CD14-positive monocyte (primary cell): Measurements from ENCODE around the gene KLK10. TPM values are rescaled to one million over a fixed set of nuclear protein-coding genes. Genes with fewer than 3 reads are reported as not detected.

Source experiments
- DNase-seq, 3 donors: peaks; one replicate each; pipeline ENCODE4 v3.0.0-alpha.2; 2011 to 2022
- H2AFZ ChIP-seq: 2 replicates; pipeline ENCODE4 v1.6.0; 2012; ENCODE audit warnings: mild to moderate bottlenecking, low read depth, low read length, inconsistent platforms; ENCODE audit not compliant: insufficient read depth, poor library complexity, severe bottlenecking
- H3K27ac ChIP-seq, 2 donors: 1 replicate in 1 of 2; 2 replicates in 1 of 2; pipeline ENCODE4 v1.5.1; 2012 to 2013; ENCODE audit warnings: low read length in 2 of 2, control low read depth in 1 of 2, inconsistent platforms in 1 of 2, low read depth in 1 of 2, mild to moderate bottlenecking in 1 of 2
- H3K27me3 ChIP-seq, 2 donors: one replicate each; pipeline versions ENCODE4 v1.6.0 to v1.6.1; 2011 to 2013; ENCODE audit warnings: low read length in 2 of 2; ENCODE audit not compliant: control insufficient read depth in 2 of 2, insufficient read depth in 2 of 2
- H3K36me3 ChIP-seq, 2 donors: replicated peaks in 1 of 2; 1 replicate in 1 of 2; 2 replicates in 1 of 2; pipeline versions ENCODE4 v1.5.1 to v1.6.1; 2012 to 2013; ENCODE audit warnings: low read length in 2 of 2, control low read depth in 1 of 2, inconsistent platforms in 1 of 2, mild to moderate bottlenecking in 1 of 2; ENCODE audit not compliant: insufficient read depth in 2 of 2, control insufficient read depth in 1 of 2
- H3K4me1 ChIP-seq, 2 donors: 1 replicate in 1 of 2; 2 replicates in 1 of 2; pipeline versions ENCODE4 v1.5.1 to v1.6.1; 2012 to 2013; ENCODE audit warnings: low read length in 2 of 2, control low read depth in 1 of 2, inconsistent platforms in 1 of 2, mild to moderate bottlenecking in 1 of 2, moderate library complexity in 1 of 2; ENCODE audit not compliant: insufficient read depth in 2 of 2, control insufficient read depth in 1 of 2
- H3K4me2 ChIP-seq: replicated peaks from 2 replicates; pipeline ENCODE3; 2012; ENCODE audit warnings: low read length, moderate library complexity, mild to moderate bottlenecking; ENCODE audit not compliant: poor library complexity, severe bottlenecking; ENCODE audit errors: extremely low read depth
- H3K4me3 ChIP-seq, 3 experiments: fragments of 200-600 bp in 1 of 3; sonication (generic) in 1 of 3; replicated peaks in 1 of 3; 1 replicate in 2 of 3; 2 replicates in 1 of 3; pipeline ENCODE4 v1.5.1; 2011 to 2013; ENCODE audit warnings: low read length in 3 of 3, mild to moderate bottlenecking in 3 of 3, control low read depth in 2 of 3, low read depth in 2 of 3, inconsistent platforms in 1 of 3, moderate library complexity in 1 of 3
- H3K79me2 ChIP-seq: 2 replicates; pipeline ENCODE4 v1.6.0; 2012; ENCODE audit warnings: mild to moderate bottlenecking, control low read depth, inconsistent platforms, low read length, moderate library complexity; ENCODE audit not compliant: insufficient read depth
- H3K9ac ChIP-seq: 2 replicates; pipeline ENCODE4 v1.6.0; 2017; ENCODE audit warnings: low read length, mild to moderate bottlenecking; ENCODE audit not compliant: insufficient read depth, poor library complexity, severe bottlenecking
- H3K9me3 ChIP-seq, 2 donors: replicated peaks in 1 of 2; 1 replicate in 1 of 2; 2 replicates in 1 of 2; pipeline versions ENCODE4 v1.5.1 to v1.6.1; 2012 to 2013; ENCODE audit warnings: low read length in 2 of 2, control low read depth in 1 of 2; ENCODE audit not compliant: control insufficient read depth in 1 of 2, insufficient read depth in 1 of 2
- H4K20me1 ChIP-seq: 2 replicates; pipeline ENCODE4 v1.6.0; 2012; ENCODE audit warnings: mild to moderate bottlenecking, low read length, control low read depth, moderate library complexity; ENCODE audit not compliant: insufficient read depth
- H3K27ac Mint-ChIP-seq, 7 donors: one replicate each; pipeline ENCODE4 v1.8.0; 2020; ENCODE audit warnings: mild to moderate bottlenecking in 7 of 7, mixed read lengths in 7 of 7, moderate library complexity in 6 of 7, inconsistent platforms in 2 of 7
- H3K27me3 Mint-ChIP-seq, 3 donors: one replicate each; pipeline ENCODE4 v1.8.0; 2021 to 2022; ENCODE audit warnings: low read depth in 3 of 3, mild to moderate bottlenecking in 3 of 3, mixed read lengths in 3 of 3, moderate library complexity in 3 of 3, inconsistent platforms in 1 of 3
- H3K36me3 Mint-ChIP-seq, 2 donors: one replicate each; pipeline ENCODE4 v1.8.0; 2020; ENCODE audit warnings: mixed read lengths in 2 of 2, inconsistent platforms in 1 of 2, mild to moderate bottlenecking in 1 of 2
- H3K4me1 Mint-ChIP-seq: one replicate; pipeline ENCODE4 v1.8.0; 2020; ENCODE audit warnings: mild to moderate bottlenecking, mixed read lengths
- H3K4me3 Mint-ChIP-seq, 2 donors: one replicate each; pipeline ENCODE4 v1.8.0; 2020; ENCODE audit warnings: mild to moderate bottlenecking in 2 of 2, mixed read lengths in 2 of 2, moderate library complexity in 1 of 2
- H3K9me3 Mint-ChIP-seq, 7 donors: one replicate each; pipeline ENCODE4 v1.8.0; 2020 to 2022; ENCODE audit warnings: mixed read lengths in 7 of 7, mild to moderate bottlenecking in 6 of 7, moderate library complexity in 6 of 7, inconsistent platforms in 2 of 7
- CTCF ChIP-seq: fragments of 200-600 bp; IDR thresholded peaks from one replicate; pipeline ENCODE4 v1.8.0; 2022; ENCODE audit warnings: antibody characterized with exemption, mild to moderate bottlenecking
- WGBS: methylation state at CpG from one replicate; pipeline ENCODE4 v1.1.5; 2013; ENCODE audit warnings: missing lambda C conversion rate; ENCODE audit not compliant: insufficient coverage; 5-methylcytosine and 5-hydroxymethylcytosine counted together
- intact Hi-C, 2 donors: fragments of 100-400 bp; cut with micrococcal nuclease; formaldehyde crosslinking; loops; one replicate each; pipeline versions ENCODE4 v1.15.0 to v1.15.1; 2023
- polyA plus RNA-seq, 3 donors: library from polyadenylated mRNA; depleted of rRNA in 1 of 3; unstranded in 2 of 3; stranded (reverse) in 1 of 3; fragments of 300-500 nt in 2 of 3; fragments of >200 nt in 1 of 3; fragmentation: Illumina TruSeq in 2 of 3; gene quantifications; 1 replicate in 2 of 3; 2 replicates in 1 of 3; pipeline ENCODE4 v1.2.3, GENCODE V29; 2012 to 2021

KLK10 gene
- polyA plus RNA-seq, 3 donors = not detected

DNA sequence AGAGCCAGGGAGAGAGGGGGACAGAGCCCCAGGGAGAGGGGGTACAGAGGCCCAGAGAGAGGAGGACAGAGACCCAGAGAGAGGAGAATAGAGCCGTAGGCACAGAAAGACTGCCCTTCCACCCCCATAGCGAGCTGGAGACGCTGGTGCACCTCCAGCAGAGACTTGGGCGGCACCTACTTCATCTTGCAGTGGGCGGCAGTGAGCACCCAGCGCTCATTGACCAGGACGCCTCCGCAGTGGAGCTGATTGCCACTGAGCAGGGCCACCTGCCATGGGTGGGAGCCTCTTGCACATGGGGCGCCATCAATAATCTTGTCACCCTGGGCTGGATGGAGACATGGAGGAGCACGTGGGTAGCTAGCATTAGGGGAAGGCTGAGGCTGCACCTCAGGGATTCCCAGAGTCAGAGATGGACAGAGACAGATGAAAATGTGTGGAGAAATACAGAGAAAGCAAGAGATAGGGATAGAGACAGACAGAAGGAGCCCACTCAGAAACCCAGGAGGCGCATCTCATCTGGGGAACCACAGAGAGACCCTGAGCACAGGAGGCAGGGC lies 37.8 kb downstream of the KLK10 start:
- H3K27ac ChIP-seq = no peak overlapping the region
- H2AFZ ChIP-seq = no peak overlapping the region
- no peaks in the 10 kb centered on the region for H3K4me1 Mint-ChIP-seq
- no peak overlapping the region for H3K4me3 Mint-ChIP-seq
- H3K4me2 ChIP-seq = no peak overlapping the region
- 66% methylated on average over 10 of the region's 11 CpGs for WGBS
- no peak overlapping the region for H3K9ac ChIP-seq
- no peak overlapping the region for H3K4me3 ChIP-seq
- H3K9me3 ChIP-seq = no peaks in the 10 kb centered on the region
- peaks cover 0 to 9% (median 2%) of the 10 kb centered on the region in 7 donors for H3K9me3 Mint-ChIP-seq
- no peak for TF ChIP-seq CTCF
- intact Hi-C loops = no loop called here
- peaks cover 0 to 7% of the 10 kb centered on the region in 2 donors for H3K27me3 ChIP-seq
- peaks cover 31 to 50% (median 32%) of the 10 kb centered on the region in 3 donors for H3K27me3 Mint-ChIP-seq
- no peaks in the 10 kb centered on the region for H3K4me1 ChIP-seq
- H3K36me3 Mint-ChIP-seq = no peaks in the 10 kb centered on the region
- no peaks in the 10 kb centered on the region for H3K79me2 ChIP-seq
- no peaks in the 10 kb centered on the region for H3K36me3 ChIP-seq
- no peaks in the 10 kb centered on the region for H4K20me1 ChIP-seq
- no peak for DNase-seq
- peak overlapping the region in 1 of 7 donors; percentile 69 for H3K27ac Mint-ChIP-seq

GRCh38 chr19:50980208-50980607 lies 39.3 kb downstream of the KLK10 start:
- Mint-ChIP-seq H3K36me3 (no peaks in the 10 kb centered on the region), H3K4me1 (no peaks in the 10 kb centered on the region)

More at GRCh38 chr19:50980208-50980607, 39.3 kb downstream of the KLK10 start:
- Mint-ChIP-seq H3K9me3 (peaks cover 0 to 5% (median 1%) of the 10 kb centered on the region in 7 donors), H3K4me3 (no peak overlapping the region), H3K27ac (no peak overlapping the region), H3K27me3 (peaks cover 24 to 45% (median 25%) of the 10 kb centered on the region in 3 donors)
- no peak overlapping the region for H2AFZ ChIP-seq
- H3K27me3 ChIP-seq = peaks cover 0 to 7% of the 10 kb centered on the region in 2 donors
- no peak for DNase-seq
- no peak overlapping the region for H3K27ac ChIP-seq
- H3K4me1 ChIP-seq = no peaks in the 10 kb centered on the region
- H4K20me1 ChIP-seq = no peaks in the 10 kb centered on the region
- WGBS = 81% methylated on average over 13 of the region's 13 CpGs
- no peak overlapping the region for H3K4me3 ChIP-seq
- no peaks in the 10 kb centered on the region for H3K9me3 ChIP-seq
- intact Hi-C loops = no loop called here
- no peak overlapping the region for H3K9ac ChIP-seq
- no peaks in the 10 kb centered on the region for H3K79me2 ChIP-seq
- TF ChIP-seq CTCF = no peak
- H3K4me2 ChIP-seq = no peak overlapping the region
- no peaks in the 10 kb centered on the region for H3K36me3 ChIP-seq
